Ishikawa (cell line): ENCODE measurements around the gene IL3RA.

ENCODE experiments used
- CEBPB ChIP-seq: IDR thresholded peaks from 2 replicates; pipeline ENCODE4 v1.6.1; 2012
- CREB1 ChIP-seq: IDR thresholded peaks from 2 replicates; pipeline ENCODE4 v1.6.1; 2012; ENCODE audit warnings: low read depth
- EGR1 ChIP-seq: IDR thresholded peaks from 2 replicates; pipeline ENCODE4 v1.6.1; 2012
- EP300 ChIP-seq: IDR thresholded peaks from 2 replicates; pipeline ENCODE4 v1.6.1; 2012; ENCODE audit warnings: borderline replicate concordance
- FOXM1 ChIP-seq: IDR thresholded peaks from 2 replicates; pipeline ENCODE4 v1.6.1; 2012; ENCODE audit warnings: low read depth, borderline replicate concordance
- MAX ChIP-seq: IDR thresholded peaks from 2 replicates; pipeline ENCODE4 v1.6.1; 2012
- NFIC ChIP-seq: IDR thresholded peaks from 2 replicates; pipeline ENCODE4 v1.6.1; 2012
- RAD21 ChIP-seq: IDR thresholded peaks from 2 replicates; pipeline ENCODE4 v1.6.1; 2012; ENCODE audit warnings: low read depth
- REST ChIP-seq: IDR thresholded peaks from 2 replicates; pipeline ENCODE4 v1.6.1; 2012; ENCODE audit warnings: low read depth, mild to moderate bottlenecking
- TAF1 ChIP-seq: IDR thresholded peaks from 2 replicates; pipeline ENCODE4 v1.6.1; 2012; ENCODE audit warnings: low read depth, mild to moderate bottlenecking
- TCF12 ChIP-seq: IDR thresholded peaks from 2 replicates; pipeline ENCODE4 v1.6.1; 2012; ENCODE audit warnings: low read depth
- TEAD4 ChIP-seq: IDR thresholded peaks from 2 replicates; pipeline ENCODE4 v1.6.1; 2012
- USF1 ChIP-seq: IDR thresholded peaks from 2 replicates; pipeline ENCODE4 v1.6.1; 2012
- YY1 ChIP-seq: IDR thresholded peaks from 2 replicates; pipeline ENCODE4 v1.6.1; 2012; ENCODE audit warnings: low read depth
- ZBTB7A ChIP-seq: IDR thresholded peaks from 2 replicates; pipeline ENCODE4 v1.6.1; 2012; ENCODE audit warnings: low read depth

IL3RA gene

GRCh38 chrX:1321674-1322073, 14.9 kb upstream of the IL3RA start:
- TF ChIP-seq TAF1 (no peak), YY1 (no peak), CEBPB (no peak), EGR1 (no peak), ZBTB7A (no peak), CREB1 (no peak)

GRCh38 chrX:1322393-1322792, 14.2 kb upstream of the IL3RA start:
- TF ChIP-seq FOXM1 (no peak), EP300 (no peak), RAD21 (no peak), CEBPB (no peak), EGR1 (no peak), USF1 (no peak), TAF1 (no peak), ZBTB7A (no peak), YY1 (no peak), NFIC (no peak), MAX (no peak), TEAD4 (no peak), TCF12 (no peak), REST (no peak), CREB1 (no peak)

GRCh38 chrX:1323315-1323714, 13.3 kb upstream of the IL3RA start:
- no peak for TF ChIP-seq EP300
- no peak for TF ChIP-seq NFIC
- TF ChIP-seq RAD21 = peak; percentile 36; the same call in 1 of the 2 replicates
- no peak for TF ChIP-seq TEAD4
- no peak for TF ChIP-seq CREB1
- no peak for TF ChIP-seq REST
- no peak for TF ChIP-seq EGR1

- TF ChIP-seq USF1 (no peak), FOXM1 (no peak), YY1 (no peak), MAX (no peak), REST (no peak), EP300 (no peak), CEBPB (no peak), TAF1 (no peak), NFIC (no peak), TCF12 (no peak), CREB1 (no peak), EGR1 (no peak)
These were observed 11.0 kb upstream of the IL3RA start for GRCh38 chrX:1325515-1326116.

GRCh38 chrX:1327651-1328304, 8.8 kb upstream of the IL3RA start:
- TF ChIP-seq TCF12 = no peak
- TF ChIP-seq FOXM1 = no peak
